GM19438 (cell line): Measurements from ENCODE around the gene SARNP.
"Not testable (repeated sequence)": the region's sequence is repeated elsewhere in the genome, so short reads cannot be mapped to it uniquely, and the experiment has no call there.

ENCODE experiments used
- ATAC-seq: cut with Tn5 transposase; IDR thresholded peaks from one replicate; pipeline ENCODE4 v1.9.1; 2021; ENCODE audit warnings: low read depth; ENCODE audit not compliant: unreplicated experiment

SARNP gene

DNA sequence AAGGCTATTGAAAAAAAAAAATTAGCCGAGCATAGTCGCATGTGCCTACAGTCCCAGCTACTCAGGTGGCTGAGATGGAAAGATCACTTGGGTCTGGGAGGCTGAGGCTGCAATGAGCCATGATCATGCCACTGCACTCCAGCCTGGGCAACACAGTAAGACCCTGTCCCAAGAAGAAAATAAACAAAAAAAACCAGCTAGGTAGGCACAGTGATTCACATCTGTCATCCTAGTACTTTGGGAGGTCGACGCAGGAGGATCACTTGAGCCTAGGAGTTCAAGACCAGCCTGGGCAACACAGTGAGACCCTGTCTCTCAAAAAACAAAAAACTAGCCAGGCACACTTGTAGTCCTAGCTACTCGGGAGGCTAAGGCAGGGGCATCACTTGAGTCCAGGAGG is 8.2 kb downstream of the SARNP start:
- no peak for ATAC-seq

DNA sequence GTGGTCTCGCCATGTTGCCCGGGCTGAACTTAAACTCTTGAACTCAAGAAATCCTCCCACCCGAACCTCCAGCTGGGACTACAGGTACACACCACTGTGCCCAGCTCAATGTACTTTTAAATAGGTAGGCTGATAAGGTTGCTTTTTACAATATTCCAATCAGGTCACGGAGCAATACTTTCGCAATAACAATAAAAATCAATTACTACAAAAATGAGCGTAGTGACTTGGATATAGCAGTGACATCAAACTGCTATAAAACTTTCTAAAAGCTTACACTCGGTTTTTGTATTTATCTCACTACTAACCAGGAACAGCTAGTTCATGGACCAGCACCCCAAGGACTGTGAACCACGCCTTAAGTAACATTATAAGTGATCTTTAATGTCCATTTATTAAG is 10.5 kb downstream of the SARNP start:
- ATAC-seq = no peak

DNA sequence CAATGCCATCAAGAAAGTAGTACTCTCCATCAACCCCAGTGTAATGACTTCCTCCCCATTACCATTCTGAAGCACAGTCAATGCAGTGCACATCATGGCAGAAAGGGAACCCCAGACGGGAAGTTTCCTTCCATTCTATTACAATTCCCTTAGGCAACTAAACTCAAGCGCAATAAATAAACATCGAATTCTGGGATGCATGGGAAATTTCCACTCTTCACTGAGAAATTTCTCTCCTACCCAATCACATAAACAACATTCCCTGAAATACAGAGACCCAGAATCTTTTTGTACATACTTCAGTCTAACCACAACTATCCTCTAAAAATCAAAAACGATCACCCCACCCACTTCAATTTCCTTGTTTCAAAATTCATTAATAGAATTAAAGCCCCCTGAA is 20.0 kb downstream of the SARNP start:
- ATAC-seq = no peak

DNA sequence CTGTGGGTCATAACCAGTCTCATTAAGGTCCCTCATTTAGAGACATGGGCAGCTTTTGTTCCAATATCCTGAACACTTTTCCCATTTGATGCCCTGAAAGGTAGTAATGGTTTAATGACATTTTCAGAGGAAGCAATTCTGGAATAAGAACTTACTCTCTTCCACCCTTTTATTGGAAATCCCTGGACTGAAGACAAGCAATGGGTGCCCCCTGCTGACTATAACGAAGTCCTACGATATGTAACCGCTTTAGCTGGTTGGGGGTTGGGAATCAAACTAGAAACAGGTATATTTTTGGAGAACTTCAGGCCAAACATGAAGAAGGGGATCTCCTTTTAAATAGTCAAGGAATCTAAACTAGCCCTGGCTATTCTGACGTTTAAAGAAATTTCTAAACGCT is 20.5 kb downstream of the SARNP start:
- ATAC-seq = no peak

DNA sequence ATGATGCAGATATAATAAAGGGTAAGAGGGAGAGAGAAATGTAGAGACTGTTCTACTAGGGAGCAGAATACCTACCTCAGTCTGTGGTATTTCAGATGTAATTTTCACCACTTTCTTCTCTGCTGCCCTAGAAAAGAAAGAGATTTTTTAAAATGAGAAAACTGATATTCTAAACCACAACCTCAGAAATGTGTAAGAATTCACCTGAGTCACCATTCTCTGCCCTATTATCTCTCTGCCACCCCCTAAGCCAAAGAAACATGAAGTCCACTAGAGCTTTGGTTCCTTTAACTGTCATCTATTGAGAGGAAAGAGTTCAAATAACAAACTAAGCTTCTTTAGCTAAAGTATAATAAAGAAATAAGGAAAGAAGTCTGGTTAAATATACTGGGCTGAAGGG is 21.6 kb downstream of the SARNP start:
- ATAC-seq = no peak

DNA sequence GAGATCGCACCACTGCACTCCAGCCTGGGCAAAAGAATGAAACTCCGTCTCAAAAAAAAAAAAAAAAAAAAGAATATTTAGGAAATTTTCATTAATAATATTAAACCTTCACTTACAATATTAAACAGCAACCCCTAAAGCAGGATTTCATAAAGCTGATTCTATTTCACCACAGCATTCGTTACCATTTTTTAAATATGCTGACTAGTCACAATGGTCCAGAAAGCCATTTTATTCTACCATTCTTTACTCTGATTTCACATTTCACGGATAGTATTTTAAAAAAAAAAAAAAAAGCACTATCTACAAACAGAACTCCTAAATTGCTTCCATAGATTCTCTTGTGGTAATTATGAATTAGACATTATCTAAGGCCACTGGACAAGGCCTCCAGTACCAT is 27.6 kb downstream of the SARNP start:
- ATAC-seq = no peak

DNA sequence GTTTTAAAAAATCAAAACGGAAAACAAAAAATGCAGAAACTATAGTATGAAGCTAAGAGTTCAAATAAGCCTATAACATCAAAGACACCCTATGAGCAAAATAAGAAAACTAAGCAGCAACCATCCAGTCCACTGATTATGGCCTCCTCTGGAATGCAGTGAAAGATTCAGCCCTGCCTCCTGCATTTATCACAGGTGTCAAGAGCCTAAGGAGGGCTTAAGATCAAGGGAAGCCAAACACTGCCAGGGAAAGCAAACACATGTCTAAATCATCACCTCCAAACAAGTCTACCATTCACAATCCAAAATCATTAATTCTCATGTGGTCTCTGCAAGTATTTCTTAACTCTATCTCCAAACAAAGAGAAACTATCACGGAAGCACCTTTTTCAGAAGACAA is 28.4 kb downstream of the SARNP start:
- ATAC-seq = no peak

DNA sequence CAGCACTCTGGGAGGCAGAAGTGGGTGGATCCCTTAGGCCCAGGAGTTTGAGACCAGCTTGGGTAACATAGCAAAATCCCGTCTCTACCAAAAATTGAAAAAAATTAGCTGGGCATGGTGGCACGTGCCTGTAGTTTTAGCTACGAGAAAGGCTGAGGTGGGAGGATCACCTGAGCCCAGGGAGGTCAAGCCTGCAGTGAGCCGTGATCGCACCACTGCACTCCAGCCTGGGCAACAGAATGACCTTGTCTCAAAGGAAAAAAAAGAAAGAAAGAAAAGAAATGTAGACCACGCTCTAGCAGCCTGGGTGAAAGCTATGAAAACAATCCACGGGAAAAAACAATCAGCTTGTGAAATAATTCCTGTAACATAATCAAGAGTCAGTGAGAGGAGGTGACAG is 29.0 kb downstream of the SARNP start:
- ATAC-seq = no peak

DNA sequence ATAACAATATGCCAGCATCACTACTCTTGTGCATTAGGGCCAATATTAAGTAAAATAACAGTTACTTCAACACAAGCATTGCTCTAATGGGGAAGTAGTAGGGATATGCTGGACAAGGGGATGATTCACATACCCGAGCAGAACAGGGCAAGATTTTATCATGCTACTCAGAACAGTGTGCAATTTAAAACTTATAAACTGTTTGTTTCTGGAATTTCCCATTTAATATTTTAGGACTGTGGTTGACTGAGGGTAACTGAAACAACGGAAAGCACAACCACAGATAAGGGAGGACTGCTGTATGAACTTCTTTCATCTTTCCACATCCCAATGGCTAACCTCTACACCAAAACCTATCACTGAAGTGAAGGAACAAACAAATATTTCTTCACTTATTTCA is 36.8 kb downstream of the SARNP start:
- ATAC-seq = no peak

DNA sequence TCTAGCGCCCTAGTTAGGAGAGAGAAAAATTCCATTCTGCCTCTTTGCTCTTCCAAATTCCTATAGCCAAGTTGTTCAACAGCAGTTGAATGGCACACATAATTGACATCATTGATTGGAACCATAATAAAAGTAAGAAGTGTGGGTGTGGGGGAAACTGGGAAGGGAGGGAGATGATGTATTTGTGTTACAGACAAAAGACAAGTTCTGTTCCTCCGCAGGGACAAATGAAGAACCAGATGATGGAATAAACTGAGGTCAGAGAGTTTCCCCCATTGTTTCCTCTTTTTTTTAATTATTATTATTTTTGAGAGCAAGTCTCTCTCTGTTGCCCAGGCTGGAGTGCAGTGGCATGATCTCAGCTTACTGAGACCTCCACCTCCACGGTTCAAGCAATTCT is 39.7 kb downstream of the SARNP start:
- ATAC-seq = no peak

DNA sequence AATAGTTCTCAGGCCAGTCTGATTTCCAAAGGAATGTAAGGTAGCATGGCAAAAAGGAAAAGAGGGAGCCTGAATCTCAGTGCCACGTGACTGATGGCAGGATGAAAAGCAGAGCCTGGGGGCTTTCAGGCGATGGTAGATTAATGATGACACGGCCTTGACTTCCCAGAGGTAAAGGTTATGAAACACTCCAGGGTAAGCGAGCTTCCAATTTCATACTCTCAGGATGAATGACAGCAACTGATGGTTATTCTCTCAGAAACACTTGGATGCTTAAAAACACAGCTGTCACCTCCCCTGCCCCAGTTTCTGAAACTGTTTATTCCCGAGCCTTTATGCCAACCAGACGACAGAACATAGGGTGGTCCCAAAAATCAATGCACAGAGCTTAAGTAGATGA is 45.8 kb downstream of the SARNP start:
- no peak for ATAC-seq

DNA sequence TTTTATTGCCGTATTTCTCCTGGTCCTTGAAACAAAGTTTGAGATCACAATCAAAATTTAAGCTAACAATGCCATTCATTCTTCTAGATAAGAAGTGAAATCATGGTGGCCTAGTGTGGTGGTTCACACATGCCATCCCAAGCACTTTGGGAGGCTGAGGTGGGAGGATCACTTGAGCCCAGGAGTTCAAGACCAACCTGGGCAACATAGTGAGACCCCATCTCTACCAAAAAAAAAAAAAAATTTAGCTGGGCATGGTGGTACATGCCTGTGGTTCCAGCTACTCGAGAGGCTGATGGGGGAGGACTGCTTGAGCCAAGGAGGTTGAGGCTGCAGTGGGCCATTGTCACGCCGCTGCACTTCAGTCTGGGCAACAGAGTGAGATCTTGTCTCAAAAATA is 50.4 kb downstream of the SARNP start:
- no peak for ATAC-seq

DNA sequence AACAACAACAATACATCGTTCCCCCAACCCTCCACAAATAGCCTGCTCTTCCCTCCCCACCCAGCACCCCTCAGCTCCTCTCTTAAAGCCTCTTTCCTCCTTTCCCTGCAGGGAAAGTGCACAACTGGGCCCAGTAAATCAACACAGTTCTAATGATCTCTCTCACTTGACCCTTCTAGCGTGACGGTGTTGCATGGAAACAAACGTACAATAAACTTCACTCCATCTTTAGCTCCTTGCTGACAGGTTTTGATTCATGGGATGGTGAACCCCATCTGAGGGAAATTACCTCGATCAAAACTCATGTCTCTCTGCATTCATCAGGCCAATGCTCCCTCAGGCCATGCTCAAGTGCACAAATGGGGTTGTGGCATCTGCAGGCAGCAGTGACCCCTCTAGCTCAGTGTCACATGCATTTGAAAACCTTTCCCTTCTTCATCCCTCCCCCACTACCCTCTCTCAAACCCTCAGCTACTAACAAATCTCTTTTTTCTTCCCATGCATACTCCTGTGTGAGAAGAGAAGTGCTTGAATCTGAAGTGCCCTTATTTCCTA is 51.7 kb downstream of the SARNP start:
- ATAC-seq = no peak

DNA sequence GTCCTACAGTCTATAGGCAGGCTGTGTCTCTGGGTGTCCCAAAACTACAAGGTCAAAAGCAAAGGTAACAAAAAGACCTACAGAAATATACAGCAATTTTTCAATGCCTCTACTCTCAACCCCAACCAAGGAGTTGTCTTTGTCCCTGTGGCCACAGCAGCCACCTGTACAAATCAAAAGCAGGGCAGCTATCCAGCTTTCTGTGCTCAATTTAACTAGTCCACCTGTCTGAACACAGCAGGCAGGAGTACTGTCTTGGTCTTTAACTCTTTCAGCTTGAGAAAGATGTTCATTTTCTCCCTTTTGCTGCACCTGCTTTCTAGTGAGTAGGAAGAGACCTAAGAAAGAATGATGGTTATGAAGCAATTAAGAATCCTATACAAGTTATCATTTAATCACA is 54.9 kb downstream of the SARNP start:
- ATAC-seq = no peak

DNA sequence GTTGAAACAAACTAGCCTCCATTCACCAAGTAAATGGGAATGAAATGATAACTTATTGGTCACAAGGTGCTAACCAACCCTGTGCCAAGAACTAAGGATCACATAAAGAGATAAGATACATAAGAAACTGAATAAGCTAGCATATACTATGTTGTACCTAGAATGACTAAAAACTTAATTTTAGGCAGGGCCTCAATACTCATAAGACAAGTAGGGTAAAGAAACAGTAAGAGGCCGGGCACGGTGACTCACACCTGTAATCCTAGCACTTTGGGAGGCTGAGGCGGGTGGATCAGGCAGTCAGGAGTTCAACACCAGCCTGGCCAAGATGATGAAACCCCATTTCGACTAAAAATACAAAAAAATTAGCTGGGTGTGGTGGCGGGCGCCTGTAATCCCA is 56.9 kb downstream of the SARNP start:
- ATAC-seq = no peak

DNA sequence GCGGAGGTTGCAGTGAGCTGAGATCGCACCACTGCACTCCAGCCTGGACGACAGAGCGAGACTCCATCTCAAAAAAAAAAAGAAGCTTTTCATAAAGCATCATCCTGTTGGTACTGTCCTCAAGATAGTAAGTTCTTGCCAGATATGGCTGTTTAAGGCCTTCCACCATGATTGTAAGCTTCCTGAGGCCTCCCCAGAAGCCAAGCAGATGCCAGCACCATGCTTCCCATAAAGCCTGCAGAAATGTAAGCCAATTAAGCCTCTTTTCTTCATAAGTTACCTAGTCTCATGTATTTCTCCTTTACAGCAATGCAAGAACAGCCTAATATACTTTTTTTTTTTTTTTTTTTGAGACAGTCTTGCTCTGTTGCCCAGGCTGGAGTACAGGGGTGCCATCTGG is 58.9 kb downstream of the SARNP start:
- ATAC-seq = not testable (repeated sequence)

DNA sequence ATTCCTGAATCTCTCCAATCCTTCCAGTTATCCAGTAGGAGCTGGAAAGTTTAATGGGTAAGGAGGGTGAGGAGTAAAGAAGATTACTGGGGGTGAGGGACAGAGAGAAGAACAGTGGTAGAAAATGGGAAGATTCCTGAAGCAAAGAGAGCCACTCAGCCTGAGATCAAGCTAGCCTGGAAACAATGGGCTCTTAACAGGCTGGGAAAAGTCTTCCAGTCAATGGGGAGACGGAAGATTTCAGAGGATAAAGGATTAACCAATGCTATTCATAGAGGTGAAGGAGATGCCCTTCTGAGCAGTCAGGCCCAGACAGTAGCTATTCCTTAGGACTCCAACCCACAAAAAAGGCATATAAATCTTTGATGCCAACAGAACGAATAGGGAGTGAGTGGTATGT is 59.8 kb downstream of the SARNP start:
- no peak for ATAC-seq

DNA sequence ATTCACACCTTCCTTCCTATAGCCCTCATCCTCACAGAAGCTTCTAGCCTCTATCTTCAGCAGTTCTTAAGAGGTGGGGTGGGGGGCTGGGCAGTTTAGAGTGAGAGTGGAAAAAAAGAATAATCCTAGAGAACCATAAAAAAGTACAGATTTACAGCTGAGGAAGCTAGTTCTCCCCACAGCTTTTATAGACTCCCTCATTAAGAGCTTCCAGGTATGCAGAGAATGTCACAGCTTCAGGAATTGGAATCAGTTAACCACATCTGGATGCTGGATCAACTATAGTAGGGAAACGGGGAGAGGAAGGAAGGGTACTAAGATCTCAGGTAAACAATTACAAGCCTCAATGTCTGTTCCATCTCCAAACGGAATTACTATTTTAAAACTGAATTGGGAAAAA is 62.3 kb downstream of the SARNP start:
- ATAC-seq = no peak

DNA sequence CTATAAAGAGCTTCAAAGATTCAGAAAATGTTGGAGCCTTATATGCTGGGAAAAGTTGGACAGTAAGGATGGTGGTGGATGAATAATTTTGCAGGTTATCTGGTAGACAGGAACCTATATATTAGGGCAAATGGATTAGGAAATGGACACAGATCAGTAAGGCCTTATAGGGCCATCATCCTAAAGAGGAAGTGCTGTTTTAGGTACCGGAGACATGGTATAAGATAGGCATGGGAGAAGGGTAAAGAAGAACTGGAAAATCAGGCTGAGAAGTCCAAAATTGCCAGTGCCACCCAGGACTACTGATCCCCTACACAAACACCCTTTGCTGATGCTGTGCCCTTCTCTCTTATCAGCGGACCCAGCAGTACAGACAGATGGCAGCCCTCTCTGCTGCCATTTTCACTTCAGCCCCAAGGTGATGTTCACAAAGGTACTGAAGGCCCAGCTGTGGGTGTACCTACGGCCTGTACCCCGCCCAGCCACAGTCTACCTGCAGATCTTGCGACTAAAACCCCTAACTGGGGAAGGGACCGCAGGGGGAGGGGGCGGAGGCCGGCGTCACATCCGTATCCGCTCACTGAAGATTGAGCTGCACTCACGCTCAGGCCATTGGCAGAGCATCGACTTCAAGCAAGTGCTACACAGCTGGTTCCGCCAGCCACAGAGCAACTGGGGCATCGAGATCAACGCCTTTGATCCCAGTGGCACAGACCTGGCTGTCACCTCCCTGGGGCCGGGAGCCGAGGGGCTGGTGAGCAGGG is 69.1 kb downstream of the SARNP start:
- ATAC-seq = no peak

DNA sequence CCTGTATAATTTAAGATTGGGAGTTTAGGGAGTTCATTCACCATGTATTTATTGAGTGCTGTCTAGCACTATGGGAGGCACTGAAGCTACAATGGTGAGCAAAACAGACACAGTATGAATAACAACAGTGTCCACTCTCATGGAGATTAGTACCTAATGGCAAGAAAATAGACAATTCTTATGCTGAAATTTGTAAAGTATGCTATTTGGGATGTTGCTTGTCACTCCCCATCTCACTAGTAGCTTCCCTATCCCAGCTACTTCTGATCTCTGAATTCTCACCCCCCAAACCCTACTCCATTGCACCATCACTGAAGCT is 70.7 kb downstream of the SARNP start:
- ATAC-seq = no peak

DNA sequence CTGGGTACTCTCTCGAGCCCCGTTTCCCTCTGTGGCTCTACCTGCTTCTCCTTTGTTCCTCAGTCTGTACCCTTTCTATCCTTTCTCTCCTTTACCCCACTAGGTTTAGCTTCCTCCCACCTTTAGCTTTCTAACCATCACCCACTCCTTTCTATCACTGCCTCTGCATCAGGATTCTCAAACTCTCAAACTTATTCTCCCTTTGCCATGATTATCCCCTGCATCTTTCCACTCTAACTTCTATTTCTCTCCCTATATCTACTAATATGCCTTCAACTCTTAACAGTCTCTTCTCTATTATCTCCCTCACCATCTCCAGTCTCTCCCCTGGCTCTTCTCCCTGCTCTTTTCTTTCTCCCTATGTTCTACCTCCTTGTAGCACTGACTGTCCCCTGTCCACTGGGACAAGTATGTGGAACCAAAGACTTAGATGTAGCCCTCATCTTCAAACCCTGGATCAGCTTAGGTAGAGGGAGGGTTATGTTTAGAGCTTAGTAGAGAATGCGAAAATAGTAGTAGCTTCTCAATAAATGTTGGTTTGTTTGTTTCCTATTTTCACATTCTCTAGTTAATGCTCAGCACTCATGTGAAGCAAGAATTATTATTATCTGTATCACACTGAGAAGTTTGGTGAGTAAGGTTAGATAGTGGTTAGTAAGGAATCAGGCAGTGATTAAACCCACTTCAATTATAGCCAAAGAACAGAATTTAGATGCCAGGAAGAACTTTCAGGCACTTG is 71.2 kb downstream of the SARNP start:
- ATAC-seq = no peak
